K562 (cell line): ENCODE measurements around the gene CD164. TPM values are rescaled to one million over a fixed set of nuclear protein-coding genes. Genes with fewer than 3 reads are reported as not detected.

Experiments used
- FOXA1 ChIP-seq: fragments of 450-650 bp; IDR thresholded peaks from 2 replicates; pipeline ENCODE4 v1.6.1; 2016; ENCODE audit warnings: mild to moderate bottlenecking, borderline replicate concordance
- GATAD2B ChIP-seq: fragments of 450-650 bp; IDR thresholded peaks from 2 replicates; pipeline ENCODE4 v1.6.1; 2017; ENCODE audit warnings: mild to moderate bottlenecking, borderline replicate concordance
- KAT2B ChIP-seq: IDR thresholded peaks from one replicate; pipeline ENCODE4 v1.6.1; 2012; ENCODE audit warnings: low read depth, mild to moderate bottlenecking, control low read depth, inconsistent platforms, low read length, moderate library complexity
- NELFE ChIP-seq: IDR thresholded peaks from 2 replicates; pipeline ENCODE4 v1.6.1; 2011; ENCODE audit warnings: mild to moderate bottlenecking; ENCODE audit not compliant: insufficient read depth, insufficient read length
- PHTF2 ChIP-seq: fragments of 250-450 bp; sonication (Bioruptor Pico); IDR thresholded peaks from 2 replicates; pipeline ENCODE4 v1.5.0; 2021; ENCODE audit warnings: mild to moderate bottlenecking
- POLR2AphosphoS5 ChIP-seq: IDR thresholded peaks from 2 replicates; pipeline ENCODE4 v1.6.1; 2011; ENCODE audit warnings: mild to moderate bottlenecking, low read depth, low read length, moderate library complexity; ENCODE audit not compliant: control insufficient read depth, insufficient read depth
- REST ChIP-seq, 2 experiments: fragments of 450-650 bp; formaldehyde crosslinking in 1 of 2; IDR thresholded peaks; 2 replicates each; pipeline versions ENCODE4 v1.4.0 to v1.6.1; 2014 to 2020; ENCODE audit warnings: mild to moderate bottlenecking in 2 of 2, borderline replicate concordance in 1 of 2, low read depth in 1 of 2
- RFX1 ChIP-seq: fragments of 450-650 bp; IDR thresholded peaks from 2 replicates; pipeline ENCODE4 v1.6.1; 2016; ENCODE audit warnings: mild to moderate bottlenecking, moderate library complexity
- SMARCE1 ChIP-seq: fragments of 450-650 bp; IDR thresholded peaks from 2 replicates; pipeline ENCODE4 v1.7.1; 2016; ENCODE audit warnings: mild to moderate bottlenecking
- TAF15 ChIP-seq: fragments of 200-400 bp; formaldehyde crosslinking; IDR thresholded peaks from 2 replicates; pipeline ENCODE4 v1.6.1; 2017; ENCODE audit warnings: mild to moderate bottlenecking, low read depth, low read length, moderate library complexity
- TBP ChIP-seq: optimal IDR thresholded peaks from 2 replicates; pipeline ENCODE3; 2011; ENCODE audit warnings: low read depth, low read length, improper control_type of control experiment
- TFE3 ChIP-seq: fragments of 450-650 bp; formaldehyde crosslinking; IDR thresholded peaks from 2 replicates; pipeline ENCODE4 v1.4.0; 2020; ENCODE audit warnings: mild to moderate bottlenecking, mixed read lengths
- TRIM25 ChIP-seq: fragments of 450-650 bp; IDR thresholded peaks from 2 replicates; pipeline ENCODE4 v1.7.0; 2016; ENCODE audit warnings: borderline replicate concordance
- XRCC4 ChIP-seq: IDR thresholded peaks from one replicate; pipeline ENCODE4 v1.6.1; 2011; ENCODE audit not compliant: insufficient read depth, insufficient read length; ENCODE audit errors: extremely low read depth
- ZNF224 ChIP-seq: sonication (generic); formaldehyde crosslinking; IDR thresholded peaks from 2 replicates; pipeline ENCODE4 v1.8.0; 2022; ENCODE audit warnings: mild to moderate bottlenecking, missing genetic modification reagents
- ZNF263 ChIP-seq: sonication (generic); formaldehyde crosslinking; IDR thresholded peaks from 2 replicates; pipeline ENCODE4 v1.8.0; 2022; ENCODE audit warnings: mild to moderate bottlenecking, missing genetic modification reagents, borderline replicate concordance
- ZNF695 ChIP-seq: fragments of 450-650 bp; formaldehyde crosslinking; IDR thresholded peaks from 2 replicates; pipeline ENCODE4 v1.4.0; 2020; ENCODE audit warnings: mild to moderate bottlenecking, moderate library complexity
- polyA plus RNA-seq, 8 experiments: library from polyadenylated mRNA; depleted of rRNA in 4 of 8; stranded (reverse) in 5 of 8; unstranded in 3 of 8; fragments of >200 nt; fragmentation: Nextera tagmentation in 2 of 8; fragmentation: Illumina TruSeq in 1 of 8; extraction: Ambion mirVana in 2 of 8; extraction: Trizol in 1 of 8; gene quantifications; 2 replicates each; pipeline versions ENCODE4 v1.2.1 to v1.2.3, GENCODE V29; 2011 to 2014; ENCODE audit warnings: inconsistent platforms in 1 of 8, missing spikeins in 1 of 8
- total RNA-seq, 7 experiments: library from RNA; depleted of rRNA in 6 of 7; stranded (reverse); fragments of >200 nt in 6 of 7; fragmentation: Illumina TruSeq in 2 of 7; extraction: Trizol in 2 of 7; gene quantifications; 2 replicates each; pipeline versions ENCODE4 v1.2.1 to v1.2.3, GENCODE V29; 2011 to 2021; ENCODE audit warnings: low replicate concordance in 1 of 7

CD164 gene
- total and polyA plus RNA-seq, 9 of the 15 experiments (the other 6 are each of a cell fraction or from before 2014, with no cell fraction given) = 79.5 to 317 (median 165) TPM

GRCh38 chr6:109336221-109336961 lies 45.9 kb downstream of the CD164 start (continued):
- TF ChIP-seq REST (IDR thresholded peaks at IDR 0.05; ENCODE audit: borderline replicate concordance) (no peak), REST (CRISPR knock-in tag; IDR thresholded peaks at IDR 0.05; ENCODE audit: low read depth) (0 out of 2 replicates have a peak, but pooled peaks have one; percentile 24), ZNF263 (CRISPR knock-in tag) (no peak), PHTF2 (CRISPR knock-in tag) (no peak), KAT2B (no peak), GATAD2B (no peak), XRCC4 (no peak), FOXA1 (no peak), ZNF224 (CRISPR knock-in tag) (no peak), RFX1 (no peak), TBP (no peak), SMARCE1 (no peak), NELFE (no peak), POLR2AphosphoS5 (no peak), TAF15 (no peak), TRIM25 (no peak), ZNF695 (no peak), TFE3 (CRISPR knock-in tag) (no peak)
